ENCODE measurements around the gene PSORS1C2.
A peak's percentile ranks its signal among the peaks of the same experiment; 100 is the strongest.
"Not testable (repeated sequence)": the region's sequence is repeated elsewhere in the genome, so short reads cannot be mapped to it uniquely, and the experiment has no call there.

The PSORS1C2 gene

GRCh38 chr6:31138982-31139381 is at the start of gene PSORS1C2:
Gene PSORS1C2, minus strand, starts transcription at chr6:31139066. Its CDS starts 40 bp downstream, at chr6:31139026.
- Histone ChIP-seq H3K4me1 (ENCODE audit: low read length) (peaks cover 6% of the 10 kb centered on the region), H3K9ac (ENCODE audit: low read length) (peak within 1 kb of the TSS; percentile 78), H3K36me3 (replicated peaks; ENCODE audit: low read depth, low read length) (no peaks in the 10 kb centered on the region), H3K27ac (ENCODE audit: low read length) (no peak within 1 kb of the TSS), H3K4me3 (ENCODE audit: low read length) (peak within 1 kb of the TSS; percentile 75), H4K20me1 (ENCODE audit: insufficient read depth, low read length) (no peaks in the 10 kb centered on the region), H3K79me2 (ENCODE audit: low read length) (no peaks in the 10 kb centered on the region), H2AFZ (ENCODE audit: low read depth, low read length) (peak within 1 kb of the TSS; percentile 76; the same call in 1 of the 2 replicates), H3K9me3 (ENCODE audit: insufficient read depth, low read length) (no peaks in the 10 kb centered on the region), H3K27me3 (ENCODE audit: low read depth, low read length) (no peaks in the 10 kb centered on the region), H3K4me2 (ENCODE audit: low read length) (peak within 1 kb of the TSS; percentile 98)
- no peak for TF ChIP-seq EZH2phosphoT487 (IDR thresholded peaks at IDR 0.05; ENCODE audit: low read depth)
- TF ChIP-seq CTCF (IDR thresholded peaks at IDR 0.05; ENCODE audit: low read depth, low read length) = no peak

- Histone ChIP-seq H3K4me3 (ENCODE audit: low read length) (no peak overlapping the region), H3K27ac (ENCODE audit: low read length) (peak overlapping the region; percentile 99), H3K9me3 (ENCODE audit: insufficient read depth, low read length) (no peaks in the 10 kb centered on the region), H3K9ac (ENCODE audit: low read length) (no peak overlapping the region), H3K36me3 (replicated peaks; ENCODE audit: low read depth, low read length) (no peaks in the 10 kb centered on the region), H3K4me2 (ENCODE audit: low read length) (peak overlapping the region; percentile 92), H2AFZ (ENCODE audit: low read depth, low read length) (no peak overlapping the region), H3K4me1 (ENCODE audit: low read length) (peaks cover 37% of the 10 kb centered on the region), H4K20me1 (ENCODE audit: insufficient read depth, low read length) (no peaks in the 10 kb centered on the region), H3K27me3 (ENCODE audit: low read depth, low read length) (no peaks in the 10 kb centered on the region), H3K79me2 (ENCODE audit: low read length) (peaks cover 36% of the 10 kb centered on the region)
- TF ChIP-seq CTCF (IDR thresholded peaks at IDR 0.05; ENCODE audit: low read depth, low read length) = no peak
- no peak for TF ChIP-seq EZH2phosphoT487 (IDR thresholded peaks at IDR 0.05; ENCODE audit: low read depth)
These were observed 48.9 kb upstream of the PSORS1C2 start for GRCh38 chr6:31187780-31188194.

DNA sequence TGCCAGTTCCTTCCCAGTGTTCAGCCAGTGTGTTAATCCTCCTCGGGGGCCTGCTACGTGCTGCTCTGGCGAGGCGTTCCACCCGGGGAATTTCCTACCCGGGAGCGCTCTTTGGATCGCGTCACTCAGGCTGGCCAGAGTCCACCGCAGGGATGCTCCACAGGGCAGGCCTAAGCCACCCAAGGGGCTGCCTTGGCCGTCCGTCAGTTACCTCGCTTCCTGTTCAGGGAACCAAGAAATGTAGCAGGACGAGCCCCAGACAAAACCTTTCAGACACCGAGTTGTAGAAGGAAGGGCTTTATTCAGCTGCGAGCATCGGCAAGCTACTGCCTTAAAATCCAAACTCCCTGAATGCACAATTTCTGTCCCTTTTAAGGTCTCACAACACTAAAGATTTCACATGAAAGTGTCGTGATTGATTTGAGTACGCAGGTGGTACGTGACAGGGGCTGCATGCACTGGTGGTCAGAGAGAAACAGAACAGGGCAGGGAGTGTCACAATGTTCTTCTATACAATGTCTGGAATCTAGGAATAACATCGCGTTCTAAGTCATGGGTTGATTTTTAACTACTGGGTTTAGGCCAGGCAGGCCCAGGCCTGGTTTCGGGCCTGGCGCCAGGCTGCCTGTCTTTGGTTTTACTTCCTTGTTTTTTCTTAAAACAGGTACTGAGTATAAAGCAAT is 47.3 kb upstream of the PSORS1C2 start:
- Histone ChIP-seq H3K9ac (ENCODE audit: low read length) (peak overlapping the region; percentile 99), H3K4me2 (ENCODE audit: low read length) (peak overlapping the region; percentile 92), H3K4me3 (ENCODE audit: low read length) (peak overlapping the region; percentile 92), H4K20me1 (ENCODE audit: insufficient read depth, low read length) (no peaks in the 10 kb centered on the region), H3K9me3 (ENCODE audit: insufficient read depth, low read length) (no peaks in the 10 kb centered on the region), H3K27me3 (ENCODE audit: low read depth, low read length) (no peaks in the 10 kb centered on the region), H3K27ac (ENCODE audit: low read length) (peak overlapping the region; percentile 99), H3K79me2 (ENCODE audit: low read length) (peaks cover 52% of the 10 kb centered on the region), H2AFZ (ENCODE audit: low read depth, low read length) (no peak overlapping the region), H3K4me1 (ENCODE audit: low read length) (peaks cover 38% of the 10 kb centered on the region), H3K36me3 (replicated peaks; ENCODE audit: low read depth, low read length) (no peaks in the 10 kb centered on the region)
- no peak for TF ChIP-seq EZH2phosphoT487 (IDR thresholded peaks at IDR 0.05; ENCODE audit: low read depth)
- TF ChIP-seq CTCF (IDR thresholded peaks at IDR 0.05; ENCODE audit: low read depth, low read length) = no peak

GRCh38 chr6:31185695-31186051 is 46.8 kb upstream of the PSORS1C2 start:
- H3K4me3 ChIP-seq (ENCODE audit: low read length) = peak overlapping the region; percentile 92
- peaks cover 36% of the 10 kb centered on the region for H3K4me1 ChIP-seq (ENCODE audit: low read length)
- H3K79me2 ChIP-seq (ENCODE audit: low read length) = peaks cover 57% of the 10 kb centered on the region
- H3K27ac ChIP-seq (ENCODE audit: low read length) = peak overlapping the region; percentile 99
- not testable (repeated sequence) for H3K9me3 ChIP-seq (ENCODE audit: insufficient read depth, low read length); H3K27me3 ChIP-seq (ENCODE audit: low read depth, low read length); H4K20me1 ChIP-seq (ENCODE audit: insufficient read depth, low read length); H2AFZ ChIP-seq (ENCODE audit: low read depth, low read length); H3K36me3 ChIP-seq (replicated peaks; ENCODE audit: low read depth, low read length)
- peak overlapping the region; percentile 92 for H3K4me2 ChIP-seq (ENCODE audit: low read length)
- peak overlapping the region; percentile 99 for H3K9ac ChIP-seq (ENCODE audit: low read length)

DNA sequence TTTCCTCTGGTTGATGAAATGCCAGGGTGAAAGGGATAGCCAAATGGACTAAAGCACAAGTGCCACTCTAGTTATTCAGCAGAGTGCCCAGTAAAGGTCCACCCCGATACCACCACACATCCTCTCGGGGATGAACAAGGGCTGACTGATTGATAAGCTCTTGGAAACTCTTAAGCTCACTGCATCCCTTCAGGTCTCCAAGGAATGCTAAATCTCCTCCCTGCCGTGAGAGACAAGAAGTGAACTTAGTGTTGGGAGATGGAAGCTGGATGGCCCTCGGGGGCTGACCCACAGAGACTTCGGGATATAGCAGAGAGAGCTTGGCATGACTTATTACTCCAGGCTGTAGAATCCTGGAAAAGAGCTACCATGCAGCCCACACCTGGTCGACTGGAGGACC is 45.0 kb upstream of the PSORS1C2 start:
- H3K27ac ChIP-seq (ENCODE audit: low read length) = peak overlapping the region; percentile 54
- H3K9me3 ChIP-seq (ENCODE audit: insufficient read depth, low read length); H3K36me3 ChIP-seq (replicated peaks; ENCODE audit: low read depth, low read length); H4K20me1 ChIP-seq (ENCODE audit: insufficient read depth, low read length); H3K27me3 ChIP-seq (ENCODE audit: low read depth, low read length); H2AFZ ChIP-seq (ENCODE audit: low read depth, low read length): not testable (repeated sequence)
- H3K4me3 ChIP-seq (ENCODE audit: low read length) = peak overlapping the region; percentile 92
- peak overlapping the region; percentile 79 for H3K4me2 ChIP-seq (ENCODE audit: low read length)
- peaks cover 42% of the 10 kb centered on the region for H3K4me1 ChIP-seq (ENCODE audit: low read length)
- peaks cover 74% of the 10 kb centered on the region for H3K79me2 ChIP-seq (ENCODE audit: low read length)
- H3K9ac ChIP-seq (ENCODE audit: low read length) = peak overlapping the region; percentile 99

- H3K9ac ChIP-seq (ENCODE audit: low read length) = peak overlapping the region; percentile 99; the same call in 1 of the 2 replicates
- H3K27ac ChIP-seq (ENCODE audit: low read length) = peak overlapping the region; percentile 54; the same call in 1 of the 2 replicates
- H4K20me1 ChIP-seq (ENCODE audit: insufficient read depth, low read length) = peaks cover 11% of the 10 kb centered on the region; the same call in 1 of the 2 replicates
- not testable (repeated sequence) for H3K36me3 ChIP-seq (replicated peaks; ENCODE audit: low read depth, low read length); H3K27me3 ChIP-seq (ENCODE audit: low read depth, low read length); H3K9me3 ChIP-seq (ENCODE audit: insufficient read depth, low read length); H2AFZ ChIP-seq (ENCODE audit: low read depth, low read length)
- peaks cover 80% of the 10 kb centered on the region for H3K79me2 ChIP-seq (ENCODE audit: low read length)
- peaks cover 48% of the 10 kb centered on the region for H3K4me1 ChIP-seq (ENCODE audit: low read length)
- peak overlapping the region; percentile 92 for H3K4me3 ChIP-seq (ENCODE audit: low read length)
- H3K4me2 ChIP-seq (ENCODE audit: low read length) = peak overlapping the region; percentile 79
These were observed 44.4 kb upstream of the PSORS1C2 start for GRCh38 chr6:31183287-31183686.
